ENCODE results near the gene NOC4L. TPM values are rescaled to one million over a fixed set of nuclear protein-coding genes. Genes with fewer than 3 reads are reported as not detected.

The NOC4L gene
- polyA plus RNA-seq: 3.7 to 7.4 TPM (median 3.8 TPM) in 3 replicates
- polyA plus RNA-seq (2011; ENCODE audit: low read depth): 3.8 TPM
- polyA plus RNA-seq (2011; cell fraction: cytosol; rRNA removed): 4.0 and 8.6 TPM in 2 replicates
- 6.9 and 9.7 TPM in 2 replicates for polyA plus RNA-seq (2011; cell fraction: nucleus; rRNA removed)
- polyA plus RNA-seq (2012; ENCODE audit: low replicate concordance): 13.9 and 20.1 TPM in 2 replicates
- 3.2 to 15.6 TPM (median 3.9 TPM) in 3 replicates for polyA minus RNA-seq
- 9.2 TPM for polyA minus RNA-seq (2011; cell fraction: cytosol; rRNA and poly(A)+ RNA removed)
- 3.8 and 5.9 TPM in 2 replicates for polyA minus RNA-seq (2011; cell fraction: nucleus; rRNA and poly(A)+ RNA removed)

DNA sequence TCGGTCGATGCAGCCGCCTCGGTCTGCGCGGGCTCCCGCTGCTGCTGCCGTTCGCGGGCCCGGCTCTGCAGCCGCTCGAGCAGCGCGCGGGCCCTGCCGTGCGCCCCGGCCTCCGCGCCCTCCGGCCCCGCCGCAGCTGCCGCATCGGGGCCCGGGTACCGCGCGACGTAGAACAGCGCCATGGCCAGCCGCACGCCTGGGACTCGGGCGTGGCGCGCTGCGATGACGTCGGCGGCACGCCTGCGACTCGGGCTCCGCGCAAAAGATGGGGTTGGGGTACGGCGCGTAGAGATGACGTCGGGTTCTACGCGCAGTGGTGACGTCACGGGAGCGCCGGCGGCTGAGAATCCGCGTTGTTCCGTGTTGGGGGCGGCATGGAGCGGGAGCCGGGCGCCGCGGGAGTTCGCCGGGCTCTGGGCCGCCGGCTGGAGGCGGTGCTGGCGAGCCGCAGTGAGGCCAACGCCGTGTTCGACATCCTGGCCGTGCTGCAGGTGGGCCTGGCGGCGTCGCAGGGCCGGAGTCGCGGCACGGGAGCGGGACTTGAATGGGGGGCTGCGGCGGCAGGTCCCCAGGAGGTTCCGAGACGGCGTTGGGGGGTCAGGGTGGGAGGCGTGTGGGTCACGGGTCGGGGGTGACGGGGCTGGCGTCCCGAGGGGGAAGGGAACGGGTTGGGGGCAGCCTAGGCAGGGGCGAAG is at the start of gene NOC4L, which contains the start of gene DDX51:
NOC4L (plus strand) TSS at position 343 of the 695 bp plus-strand sequence; CDS start at position 375, 32 bp downstream.
DDX51 (minus strand) TSS at position 205 of the 695 bp plus-strand sequence; CDS start at position 182, 23 bp downstream.
- peak within 1 kb of the TSS; percentile 80 to 97 (median 81) for H3K4me3 ChIP-seq (ENCODE audit: control insufficient read depth in 2 of 3, extremely low read depth in 1 of 3, insufficient read depth in 2 of 3, low read depth in 1 of 3, low read length in 3 of 3)
- peaks cover 16% of the 10 kb centered on the region for H3K4me1 ChIP-seq (ENCODE audit: control insufficient read depth, extremely low read depth, insufficient read depth, low read length)
- peak; percentile 48 for DNase-seq (ENCODE audit: low read depth, low spot score)
- no peak for FAIRE-seq
- H3K27me3 ChIP-seq (ENCODE audit: control insufficient read depth, extremely low read depth, insufficient read depth, low read length): no peaks in the 10 kb centered on the region
- TF ChIP-seq, protein P1, sequence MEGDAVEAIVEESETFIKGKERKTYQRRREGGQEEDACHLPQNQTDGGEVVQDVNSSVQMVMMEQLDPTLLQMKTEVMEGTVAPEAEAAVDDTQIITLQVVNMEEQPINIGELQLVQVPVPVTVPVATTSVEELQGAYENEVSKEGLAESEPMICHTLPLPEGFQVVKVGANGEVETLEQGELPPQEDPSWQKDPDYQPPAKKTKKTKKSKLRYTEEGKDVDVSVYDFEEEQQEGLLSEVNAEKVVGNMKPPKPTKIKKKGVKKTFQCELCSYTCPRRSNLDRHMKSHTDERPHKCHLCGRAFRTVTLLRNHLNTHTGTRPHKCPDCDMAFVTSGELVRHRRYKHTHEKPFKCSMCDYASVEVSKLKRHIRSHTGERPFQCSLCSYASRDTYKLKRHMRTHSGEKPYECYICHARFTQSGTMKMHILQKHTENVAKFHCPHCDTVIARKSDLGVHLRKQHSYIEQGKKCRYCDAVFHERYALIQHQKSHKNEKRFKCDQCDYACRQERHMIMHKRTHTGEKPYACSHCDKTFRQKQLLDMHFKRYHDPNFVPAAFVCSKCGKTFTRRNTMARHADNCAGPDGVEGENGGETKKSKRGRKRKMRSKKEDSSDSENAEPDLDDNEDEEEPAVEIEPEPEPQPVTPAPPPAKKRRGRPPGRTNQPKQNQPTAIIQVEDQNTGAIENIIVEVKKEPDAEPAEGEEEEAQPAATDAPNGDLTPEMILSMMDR (optimal IDR thresholded peaks at IDR 0.05 in 1 of 3, IDR thresholded peaks at IDR 0.05 in 1 of 3, conservative IDR thresholded peaks at IDR 0.05 in 1 of 3; ENCODE audit: extremely low read depth in 1 of 3, insufficient read depth in 2 of 3, low read length in 3 of 3): peak in 1 of 3 experiments; percentile 16
- no peak for TF ChIP-seq EZH2 (IDR thresholded peaks at IDR 0.05; ENCODE audit: low read length)
- H4K20me1 ChIP-seq (ENCODE audit: control insufficient read depth, extremely low read depth, insufficient read depth, low read length): no peaks in the 10 kb centered on the region
- peaks cover 14 to 20% of the 10 kb centered on the region in 2 experiments for H3K36me3 ChIP-seq (ENCODE audit: control insufficient read depth in 2 of 2, extremely low read depth in 1 of 2, insufficient read depth in 2 of 2, low read length in 2 of 2)
- H3K27ac ChIP-seq (ENCODE audit: control insufficient read depth, insufficient read depth, low read length): peak within 1 kb of the TSS; percentile 60
- H2AFZ ChIP-seq (ENCODE audit: control insufficient read depth, low read length): peak within 1 kb of the TSS; percentile 74
- H3K4me2 ChIP-seq (ENCODE audit: control insufficient read depth, extremely low read depth, insufficient read depth, low read depth, low read length): peak within 1 kb of the TSS; percentile 95
- no peaks in the 10 kb centered on the region for H3K9me3 ChIP-seq (ENCODE audit: control insufficient read depth, low read depth, low read length)
- no peaks in the 10 kb centered on the region for H3K9me1 ChIP-seq (ENCODE audit: control insufficient read depth, extremely low read depth, insufficient read depth, low read length)
- H3K79me2 ChIP-seq (ENCODE audit: control insufficient read depth, insufficient read depth, low read length): peaks cover 43% of the 10 kb centered on the region
- dilution Hi-C loops (cut with MboI; ENCODE audit: extremely low pct_ligation_motif_present, low sequenced_read_pairs): no loop called here
- peak within 1 kb of the TSS; percentile 83 for H3K9ac ChIP-seq (ENCODE audit: control insufficient read depth, extremely low read depth, insufficient read depth, low read length)

DNA sequence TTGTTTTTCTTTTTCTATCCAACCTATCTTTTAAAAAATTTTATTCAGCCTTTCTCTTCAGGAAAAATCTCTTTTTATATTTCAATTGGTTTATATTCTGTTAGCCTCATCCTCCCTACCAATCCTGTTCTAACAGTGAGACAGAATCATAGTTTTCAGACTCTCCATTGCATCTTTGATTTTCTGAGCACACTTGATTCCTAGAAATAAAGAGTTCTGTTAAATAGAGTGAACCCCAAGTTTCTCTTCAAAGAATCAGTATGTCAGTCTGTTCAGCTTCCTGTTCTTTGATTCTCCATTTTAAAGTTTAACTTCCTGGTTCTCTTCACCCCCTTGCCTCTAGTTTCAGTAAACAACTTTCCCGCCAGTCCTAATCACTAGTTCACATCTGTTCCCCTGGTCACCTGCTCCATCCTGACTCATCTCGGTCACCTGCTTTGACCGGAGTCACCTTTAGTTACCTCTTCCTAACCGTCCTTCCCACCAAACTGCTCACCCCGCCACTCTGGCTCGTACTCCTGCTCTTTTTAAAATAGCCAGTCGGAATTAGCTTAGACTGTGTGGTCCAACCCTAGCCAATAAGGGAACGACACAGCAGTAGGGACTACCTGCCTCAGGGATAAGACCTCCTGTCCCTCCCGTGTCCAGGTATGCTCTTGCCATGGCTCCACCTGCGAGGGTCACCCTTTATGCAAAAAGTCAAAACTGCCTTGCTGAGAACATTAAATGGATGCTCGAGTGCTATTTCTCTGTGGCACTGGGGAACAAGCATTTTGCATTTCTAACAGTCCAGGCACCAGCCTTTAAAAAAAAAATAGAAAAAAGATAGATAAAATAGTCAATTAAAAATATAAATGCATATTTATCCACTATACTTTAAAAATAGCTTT is 48.5 kb upstream of the NOC4L start:
- Histone ChIP-seq H3K36me3 (ENCODE audit: control insufficient read depth in 2 of 2, extremely low read depth in 1 of 2, insufficient read depth in 2 of 2, low read length in 2 of 2) (peaks cover 0 to 2% of the 10 kb centered on the region in 2 experiments), H3K9me1 (ENCODE audit: control insufficient read depth, extremely low read depth, insufficient read depth, low read length) (no peaks in the 10 kb centered on the region), H3K9ac (ENCODE audit: control insufficient read depth, extremely low read depth, insufficient read depth, low read length) (no peak overlapping the region), H3K9me3 (ENCODE audit: control insufficient read depth, low read depth, low read length) (no peaks in the 10 kb centered on the region), H3K4me2 (ENCODE audit: control insufficient read depth, extremely low read depth, insufficient read depth, low read depth, low read length) (no peak overlapping the region), H3K27ac (ENCODE audit: control insufficient read depth, insufficient read depth, low read length) (no peak overlapping the region), H3K79me2 (ENCODE audit: control insufficient read depth, insufficient read depth, low read length) (peaks cover 3% of the 10 kb centered on the region), H4K20me1 (ENCODE audit: control insufficient read depth, extremely low read depth, insufficient read depth, low read length) (no peaks in the 10 kb centered on the region), H2AFZ (ENCODE audit: control insufficient read depth, low read length) (no peak overlapping the region), H3K27me3 (ENCODE audit: control insufficient read depth, extremely low read depth, insufficient read depth, low read length) (no peaks in the 10 kb centered on the region), H3K4me3 (ENCODE audit: control insufficient read depth in 2 of 3, extremely low read depth in 1 of 3, insufficient read depth in 2 of 3, low read depth in 1 of 3, low read length in 3 of 3) (no peak overlapping the region), H3K4me1 (ENCODE audit: control insufficient read depth, extremely low read depth, insufficient read depth, low read length) (no peaks in the 10 kb centered on the region)
- no peak for TF ChIP-seq EZH2 (IDR thresholded peaks at IDR 0.05; ENCODE audit: low read length)
- TF ChIP-seq, protein P1 (optimal IDR thresholded peaks at IDR 0.05 in 1 of 3, IDR thresholded peaks at IDR 0.05 in 1 of 3, conservative IDR thresholded peaks at IDR 0.05 in 1 of 3; ENCODE audit: extremely low read depth in 1 of 3, insufficient read depth in 2 of 3, low read length in 3 of 3): no peak
- DNase-seq (ENCODE audit: low read depth, low spot score): no peak
- dilution Hi-C loops (cut with MboI; ENCODE audit: extremely low pct_ligation_motif_present, low sequenced_read_pairs): no loop called here
- no peak for FAIRE-seq

All from keratinocyte (primary cell).